ENCODE measurements around the gene PHYHD1. TPM values are rescaled to one million over a fixed set of nuclear protein-coding genes. Genes with fewer than 3 reads are reported as not detected.
A peak's percentile ranks its signal among the peaks of the same experiment; 100 is the strongest.
"Not testable (repeated sequence)": the region's sequence is repeated elsewhere in the genome, so short reads cannot be mapped to it uniquely, and the experiment has no call there.

The PHYHD1 gene
- total RNA-seq, 2 donors from 2014 or later: 48.8 to 65.3 TPM

DNA sequence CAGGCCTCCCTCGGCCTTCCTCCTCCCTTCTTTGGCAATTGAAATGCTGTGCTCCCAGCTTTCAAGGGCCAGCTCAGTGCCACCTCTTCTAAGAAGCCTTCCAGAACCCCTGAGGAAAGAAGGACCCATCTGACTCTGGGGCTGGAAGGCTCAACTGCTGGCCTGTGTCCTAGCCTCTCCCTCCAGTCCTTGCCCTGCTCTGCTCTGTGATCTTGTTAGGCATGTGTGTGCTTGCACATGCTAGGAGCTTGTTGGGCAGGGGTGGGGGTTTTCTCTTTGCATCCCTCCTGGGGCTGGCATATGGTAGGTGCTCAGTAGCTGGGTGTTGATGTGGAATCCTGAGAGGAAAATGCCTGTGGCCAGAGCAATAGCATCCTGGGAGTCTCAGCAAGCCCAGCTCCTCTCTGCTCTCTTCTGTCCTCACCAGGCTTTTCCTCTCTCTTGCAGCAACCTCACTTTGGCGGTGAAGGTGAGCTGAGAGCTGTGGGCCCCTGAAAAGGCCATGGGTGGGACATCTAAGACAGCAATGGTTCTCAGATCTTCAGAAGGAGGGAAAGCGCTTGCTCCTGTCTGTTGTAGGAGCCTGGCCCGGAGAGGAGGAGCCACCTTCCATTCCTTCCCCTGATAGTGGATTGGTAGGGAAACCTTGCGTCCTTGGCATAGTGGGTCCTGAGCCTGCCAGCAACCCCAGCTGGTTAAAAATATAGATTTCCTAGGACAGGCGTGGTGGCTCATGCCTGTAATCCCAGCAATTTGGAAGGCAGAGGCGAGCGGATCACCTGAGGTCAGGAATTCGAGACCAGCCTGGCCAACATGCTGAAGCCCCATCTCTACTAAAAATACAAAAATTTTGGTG is 16.8 kb downstream of the PHYHD1 start:
- Histone ChIP-seq H3K36me3 (replicated peaks in 1 of 2; ENCODE audit: insufficient read depth in 1 of 2, low read depth in 2 of 2) (peaks cover 0 to 2% of the 10 kb centered on the region in 2 donors), H3K4me1 (no peaks in the 10 kb centered on the region), H3K27me3 (no peaks in the 10 kb centered on the region), H3K27ac (no peak overlapping the region), H3K9me3 (no peaks in the 10 kb centered on the region), H3K4me3 (no peak overlapping the region)
- DNase-seq: no peak
- 88 to 94% methylated on average over 8 to 9 of the region's 9 CpGs for WGBS, 2 donors
- intact Hi-C loops (cut with DNase I): no loop called here
- ATAC-seq: no peak
- TF ChIP-seq, protein P1, sequence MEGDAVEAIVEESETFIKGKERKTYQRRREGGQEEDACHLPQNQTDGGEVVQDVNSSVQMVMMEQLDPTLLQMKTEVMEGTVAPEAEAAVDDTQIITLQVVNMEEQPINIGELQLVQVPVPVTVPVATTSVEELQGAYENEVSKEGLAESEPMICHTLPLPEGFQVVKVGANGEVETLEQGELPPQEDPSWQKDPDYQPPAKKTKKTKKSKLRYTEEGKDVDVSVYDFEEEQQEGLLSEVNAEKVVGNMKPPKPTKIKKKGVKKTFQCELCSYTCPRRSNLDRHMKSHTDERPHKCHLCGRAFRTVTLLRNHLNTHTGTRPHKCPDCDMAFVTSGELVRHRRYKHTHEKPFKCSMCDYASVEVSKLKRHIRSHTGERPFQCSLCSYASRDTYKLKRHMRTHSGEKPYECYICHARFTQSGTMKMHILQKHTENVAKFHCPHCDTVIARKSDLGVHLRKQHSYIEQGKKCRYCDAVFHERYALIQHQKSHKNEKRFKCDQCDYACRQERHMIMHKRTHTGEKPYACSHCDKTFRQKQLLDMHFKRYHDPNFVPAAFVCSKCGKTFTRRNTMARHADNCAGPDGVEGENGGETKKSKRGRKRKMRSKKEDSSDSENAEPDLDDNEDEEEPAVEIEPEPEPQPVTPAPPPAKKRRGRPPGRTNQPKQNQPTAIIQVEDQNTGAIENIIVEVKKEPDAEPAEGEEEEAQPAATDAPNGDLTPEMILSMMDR (IDR thresholded peaks at IDR 0.05): no peak
- TF ChIP-seq POLR2A (IDR thresholded peaks at IDR 0.05): no peak

DNA sequence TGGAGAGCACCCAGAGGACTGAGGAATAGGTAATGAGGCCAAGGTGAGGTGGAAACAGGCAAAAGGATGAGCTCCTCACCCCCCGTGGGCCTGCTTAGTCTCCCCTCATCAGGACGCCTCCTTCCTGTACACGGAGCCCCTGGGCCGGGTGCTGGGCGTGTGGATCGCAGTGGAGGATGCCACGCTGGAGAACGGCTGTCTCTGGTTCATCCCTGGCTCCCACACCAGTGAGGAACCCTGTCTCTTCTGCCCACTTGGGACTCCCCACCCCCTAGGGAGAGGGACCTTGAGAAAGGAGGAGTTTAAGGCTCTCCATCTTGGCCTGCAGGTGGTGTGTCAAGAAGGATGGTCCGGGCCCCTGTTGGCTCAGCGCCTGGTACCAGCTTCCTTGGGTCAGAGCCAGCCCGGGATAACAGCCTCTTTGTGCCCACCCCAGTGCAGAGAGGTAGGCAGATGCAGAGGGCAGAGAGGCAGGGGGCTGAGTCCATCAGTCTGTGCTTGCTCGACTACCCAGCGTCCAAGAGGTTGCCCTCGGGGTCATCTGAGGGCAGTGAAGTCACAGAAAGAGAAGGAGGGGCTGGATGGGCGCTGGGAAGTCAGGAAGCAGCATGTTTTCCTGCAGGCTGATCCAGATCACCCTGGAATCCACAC is 19.6 kb downstream of the PHYHD1 start:
- H3K4me1 ChIP-seq: peaks cover 15% of the 10 kb centered on the region
- DNase-seq: no peak
- no peaks in the 10 kb centered on the region for H3K27me3 ChIP-seq
- WGBS, 2 donors: 62 to 75% methylated on average over 10 to 15 of the region's 15 CpGs
- peaks cover 0 to 2% of the 10 kb centered on the region in 2 donors for H3K36me3 ChIP-seq (replicated peaks in 1 of 2; ENCODE audit: insufficient read depth in 1 of 2, low read depth in 2 of 2)
- no peak overlapping the region for H3K27ac ChIP-seq
- intact Hi-C loops (cut with DNase I): no loop called here
- no peak for ATAC-seq
- no peaks in the 10 kb centered on the region for H3K9me3 ChIP-seq
- TF ChIP-seq POLR2A (IDR thresholded peaks at IDR 0.05): no peak
- TF ChIP-seq, protein P1 (IDR thresholded peaks at IDR 0.05): no peak
- no peak overlapping the region for H3K4me3 ChIP-seq

DNA sequence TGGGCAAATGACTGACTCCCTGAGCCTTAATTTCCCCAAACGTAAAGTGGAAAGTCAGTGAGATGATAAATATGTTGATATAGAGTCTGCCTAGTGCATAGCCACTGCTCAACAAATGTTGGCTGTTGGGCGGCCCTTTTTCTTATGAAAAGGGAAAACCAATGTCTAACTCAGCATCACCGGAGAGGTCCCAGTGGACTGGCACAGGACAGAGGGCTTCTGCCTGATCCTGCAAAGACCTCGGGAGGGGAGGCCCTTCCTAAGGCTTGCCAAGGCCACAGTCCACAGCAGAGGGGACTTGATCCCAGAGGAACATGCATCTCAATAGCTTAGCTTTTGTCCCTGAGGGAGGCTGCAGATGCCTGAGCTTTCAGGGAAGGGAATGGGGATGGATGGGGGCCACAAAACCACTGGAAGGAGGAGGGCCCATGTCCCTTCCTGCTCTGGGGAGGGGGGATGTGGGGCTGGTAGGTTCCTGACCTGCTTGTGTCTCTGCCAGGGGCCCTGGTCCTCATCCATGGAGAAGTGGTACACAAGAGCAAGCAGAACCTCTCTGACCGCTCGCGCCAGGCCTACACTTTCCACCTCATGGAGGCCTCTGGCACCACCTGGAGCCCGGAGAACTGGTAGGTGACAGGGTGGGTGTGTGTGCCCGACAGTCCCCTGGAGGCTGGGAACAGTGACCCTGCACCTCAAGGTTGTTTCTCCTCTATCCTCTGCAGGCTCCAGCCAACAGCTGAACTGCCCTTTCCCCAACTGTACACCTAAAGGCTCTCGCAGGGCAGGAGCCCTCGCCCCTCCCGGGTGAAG is 20.4 kb downstream of the PHYHD1 start:
- WGBS, 2 donors: 69 to 87% methylated on average over 9 to 12 of the region's 12 CpGs
- H3K36me3 ChIP-seq (replicated peaks in 1 of 2; ENCODE audit: insufficient read depth in 1 of 2, low read depth in 2 of 2): peaks cover 0 to 2% of the 10 kb centered on the region in 2 donors
- no peak overlapping the region for H3K4me3 ChIP-seq
- peak overlapping the region in 1 of 4 donors; percentile 31 for H3K27ac ChIP-seq
- intact Hi-C loops (cut with DNase I): no loop called here
- H3K27me3 ChIP-seq: no peaks in the 10 kb centered on the region
- DNase-seq (no peak), ATAC-seq (no peak)
- H3K4me1 ChIP-seq: peaks cover 22% of the 10 kb centered on the region
- TF ChIP-seq POLR2A (IDR thresholded peaks at IDR 0.05): no peak
- TF ChIP-seq, protein P1 (IDR thresholded peaks at IDR 0.05): no peak
- no peaks in the 10 kb centered on the region for H3K9me3 ChIP-seq

DNA sequence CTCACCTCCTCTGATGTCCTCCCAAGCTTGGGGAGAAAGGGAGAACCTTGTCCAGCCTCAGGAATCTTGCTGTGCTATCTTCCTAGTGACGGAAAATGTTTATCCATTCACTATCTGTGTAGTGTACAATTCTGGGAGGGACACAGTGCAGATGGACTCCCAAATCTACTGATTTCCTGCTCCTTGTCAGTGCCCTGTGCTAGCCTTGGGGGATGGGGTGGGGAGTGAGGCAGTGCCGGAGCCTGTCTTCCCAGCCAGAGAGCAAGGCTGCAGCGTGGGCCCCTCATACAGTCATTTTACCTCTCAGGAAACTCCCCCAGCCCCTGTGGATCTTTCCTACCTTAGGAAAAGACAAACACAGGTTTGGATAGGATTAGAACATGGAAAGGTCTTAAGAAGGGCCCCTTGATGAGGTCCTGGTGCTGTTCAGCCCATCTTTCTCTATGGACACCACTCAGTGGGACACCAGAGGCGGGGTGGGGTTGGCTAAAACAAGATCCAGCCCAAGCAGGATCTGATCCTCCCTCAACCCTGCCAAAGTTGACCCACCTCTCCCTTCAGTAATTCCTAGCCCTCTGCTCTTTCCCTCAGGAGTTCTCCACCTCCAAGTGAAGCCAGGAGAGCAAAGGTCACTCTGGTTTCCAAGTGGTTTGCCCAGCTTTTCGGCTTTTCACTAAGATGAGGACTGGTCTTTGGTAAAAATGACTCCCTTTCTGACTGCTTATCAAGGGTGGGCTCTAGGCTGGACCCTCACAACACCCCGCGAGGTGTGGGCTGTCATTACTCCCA is 23.2 kb downstream of the PHYHD1 start:
- Histone ChIP-seq H3K36me3 (replicated peaks in 1 of 2; ENCODE audit: insufficient read depth in 1 of 2, low read depth in 2 of 2) (peaks cover 0 to 2% of the 10 kb centered on the region in 2 donors), H3K9me3 (no peaks in the 10 kb centered on the region), H3K27ac (no peak overlapping the region), H3K27me3 (no peaks in the 10 kb centered on the region), H3K4me3 (no peak overlapping the region), H3K4me1 (peaks cover 36% of the 10 kb centered on the region)
- no peak for DNase-seq
- WGBS, 2 donors: 79% methylated on average over 7 of the region's 7 CpGs
- intact Hi-C loops (cut with DNase I): no loop called here
- TF ChIP-seq, protein P1 (IDR thresholded peaks at IDR 0.05): no peak
- TF ChIP-seq POLR2A (IDR thresholded peaks at IDR 0.05): no peak
- no peak for ATAC-seq

DNA sequence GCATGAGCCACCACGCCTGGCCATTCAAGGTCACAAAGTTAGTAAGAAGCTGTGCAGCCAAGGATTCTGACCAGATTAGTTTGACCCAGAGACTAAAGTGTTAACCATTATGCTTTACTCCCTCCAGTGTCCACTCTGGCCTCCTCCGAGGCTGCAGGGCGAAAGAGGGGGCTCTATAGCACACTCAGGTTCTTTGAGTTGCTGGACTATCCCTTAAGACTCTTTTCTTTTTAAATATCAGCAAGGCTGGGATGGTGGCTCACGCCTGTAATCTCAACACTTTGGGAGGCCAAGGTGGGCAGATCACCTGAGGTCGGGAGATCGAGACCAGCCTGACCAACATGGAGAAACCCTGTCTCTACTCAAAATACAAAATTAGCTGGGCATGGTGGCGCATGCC is 24.2 kb downstream of the PHYHD1 start:
- H3K36me3 ChIP-seq (replicated peaks in 1 of 2; ENCODE audit: insufficient read depth in 1 of 2, low read depth in 2 of 2); H3K27me3 ChIP-seq; intact Hi-C loops (cut with DNase I); H3K9me3 ChIP-seq; H3K4me3 ChIP-seq; H3K27ac ChIP-seq; ATAC-seq; DNase-seq: not testable (repeated sequence)
- H3K4me1 ChIP-seq: peaks cover 36% of the 10 kb centered on the region
- 87 to 93% methylated on average over 3 to 7 of the region's 7 CpGs for WGBS, 2 donors

Data from body of pancreas (tissue), 4 donors.